CD4-positive, alpha-beta T cell (primary cell): ENCODE data around the gene NR0B2. TPM values are rescaled to one million over a fixed set of nuclear protein-coding genes. Genes with fewer than 3 reads are reported as not detected.

Source experiments
- ATAC-seq: fragments of 200-7000 bp; cut with Tn5 transposase; one replicate; pipeline ENCODE4 v1.10.0; 2022; ENCODE audit warnings: mild to moderate bottlenecking; ENCODE audit not compliant: poor library complexity
- CTCF ChIA-PET: fragments of 350-600 bp; sonication (Branson Sonifier 250); formaldehyde crosslinking; loops from one replicate; lab custom pipeline; 2021; ENCODE audit warnings: antibody characterized with exemption, inconsistent platforms; lab: Charles Lee
- POLR2A ChIA-PET: fragments of 350-600 bp; sonication (Branson Sonifier 250); formaldehyde crosslinking; loops from one replicate; lab custom pipeline; 2021; ENCODE audit warnings: antibody characterized with exemption, inconsistent platforms; lab: Charles Lee
- DNase-seq, 14 experiments: peaks; one replicate each; pipeline ENCODE4 v3.0.0-alpha.2; 2013 to 2020; ENCODE audit warnings: mixed read lengths in 2 of 14
- H3K27ac ChIP-seq, 2 donors: one replicate each; pipeline versions ENCODE4 v1.5.1 to v1.7.0; 2013; ENCODE audit warnings: low read length in 2 of 2, low read depth in 1 of 2, mild to moderate bottlenecking in 1 of 2
- H3K27me3 ChIP-seq, 2 experiments: 1 replicate in 1 of 2; 2 replicates in 1 of 2; pipeline versions ENCODE4 v1.6.1 to v1.7.0; 2013; ENCODE audit warnings: low read length in 2 of 2, control low read depth in 1 of 2, mild to moderate bottlenecking in 1 of 2, moderate library complexity in 1 of 2; ENCODE audit not compliant: insufficient read depth in 2 of 2, control insufficient read depth in 1 of 2
- H3K36me3 ChIP-seq: one replicate; pipeline ENCODE4 v1.6.1; 2013; ENCODE audit warnings: low read length, control low read depth; ENCODE audit not compliant: insufficient read depth
- H3K4me1 ChIP-seq: one replicate; pipeline ENCODE4 v1.6.1; 2013; ENCODE audit warnings: low read length, control low read depth; ENCODE audit not compliant: insufficient read depth
- H3K4me3 ChIP-seq: one replicate; pipeline ENCODE4 v1.5.1; 2013; ENCODE audit warnings: mild to moderate bottlenecking, low read length, moderate library complexity
- H3K9me3 ChIP-seq, 2 experiments: 1 replicate in 1 of 2; 2 replicates in 1 of 2; pipeline versions ENCODE4 v1.6.1 to v1.7.0; 2013; ENCODE audit warnings: low read length in 2 of 2, mild to moderate bottlenecking in 2 of 2, control low read depth in 1 of 2, moderate library complexity in 1 of 2; ENCODE audit not compliant: control insufficient read depth in 1 of 2, insufficient read depth in 1 of 2
- H3K27ac Mint-ChIP-seq: one replicate; pipeline ENCODE4 v1.8.0; 2020; ENCODE audit warnings: mixed read lengths
- H3K27me3 Mint-ChIP-seq: one replicate; pipeline ENCODE4 v1.8.0; 2021; ENCODE audit warnings: mixed read lengths
- H3K36me3 Mint-ChIP-seq: one replicate; pipeline ENCODE4 v1.8.0; 2021; ENCODE audit warnings: low read depth, mixed read lengths
- H3K4me1 Mint-ChIP-seq: one replicate; pipeline ENCODE4 v1.8.0; 2021; ENCODE audit warnings: low read depth, mixed read lengths
- H3K4me3 Mint-ChIP-seq: one replicate; pipeline ENCODE4 v1.8.0; 2020; ENCODE audit warnings: mild to moderate bottlenecking, mixed read lengths
- H3K9me3 Mint-ChIP-seq: one replicate; pipeline ENCODE4 v1.8.0; 2020; ENCODE audit warnings: mixed read lengths
- intact Hi-C, 2 experiments: fragments of 100-400 bp; cut with DNase I in 1 of 2; cut with micrococcal nuclease in 1 of 2; formaldehyde crosslinking; loops; one replicate each; pipeline versions ENCODE4 v1.15.1 to v1.9.0; 2023 to 2025; cut with DNase I, micrococcal nuclease
- total RNA-seq, 174 experiments: library from RNA in 2 of 174; stranded (reverse) in 2 of 174; gene quantifications; one replicate each; pipeline ENCODE4 v1.2.3 and lab custom pipeline; 2021 to 2026
- TF ChIP-seq, protein P1 (sequence below): fragments of 200-600 bp; IDR thresholded peaks from one replicate; pipeline ENCODE4 v1.8.0; 2022; ENCODE audit warnings: antibody characterized with exemption, mild to moderate bottlenecking

Gene NR0B2
- total RNA-seq, 2 experiments from 2014 or later, result not detected

DNA sequence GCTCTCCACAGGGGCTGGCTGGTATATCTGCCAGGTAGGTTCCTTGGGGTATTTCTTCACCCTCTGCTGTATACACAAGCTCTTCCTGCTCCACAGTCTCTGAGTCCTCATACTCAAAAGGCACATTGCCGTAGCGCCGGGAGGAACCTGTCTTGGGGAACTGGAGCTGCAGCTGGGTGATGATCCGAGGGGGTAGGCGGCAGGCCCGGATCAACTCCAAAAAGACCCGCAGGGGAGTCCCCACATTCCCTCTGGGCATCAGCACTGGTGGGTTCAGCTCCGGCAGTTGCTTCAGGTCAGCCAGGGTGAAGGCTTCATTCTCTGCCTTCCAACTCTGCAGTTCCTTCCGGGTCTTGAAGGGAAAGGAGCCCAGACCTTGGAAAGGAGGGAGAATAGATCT lies 16.4 kb downstream of the NR0B2 start:
- Mint-ChIP-seq H3K36me3 (peaks cover 72% of the 10 kb centered on the region), H3K27ac (no peak overlapping the region), H3K4me1 (peaks cover 30% of the 10 kb centered on the region)

DNA sequence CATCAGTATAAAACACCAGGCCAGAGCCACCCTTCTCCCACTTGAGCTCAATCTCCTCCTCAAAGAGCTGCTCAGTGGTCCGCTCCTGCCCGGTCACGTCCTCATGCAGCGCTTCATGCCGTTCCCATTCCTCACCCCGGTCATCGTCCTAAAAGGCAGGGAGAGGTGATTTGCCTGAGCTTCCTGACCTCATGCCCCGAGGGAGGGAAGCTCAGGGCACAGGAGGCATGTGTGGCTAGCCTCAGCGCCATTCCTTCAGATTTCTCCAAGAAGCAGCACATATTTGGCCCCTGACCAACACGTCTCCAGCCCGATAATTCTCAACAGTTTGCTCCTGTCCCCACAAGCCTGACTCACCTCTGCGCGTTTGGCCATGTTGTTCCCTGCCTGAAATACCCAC lies 19.5 kb downstream of the NR0B2 start:
- DNase-seq, result no peak
- H3K27me3 ChIP-seq, result no peaks in the 10 kb centered on the region
- no peaks in the 10 kb centered on the region for H3K9me3 Mint-ChIP-seq
- H3K27ac ChIP-seq, result no peak overlapping the region
- H3K36me3 Mint-ChIP-seq, result peaks cover 84% of the 10 kb centered on the region
- TF ChIP-seq, protein P1, sequence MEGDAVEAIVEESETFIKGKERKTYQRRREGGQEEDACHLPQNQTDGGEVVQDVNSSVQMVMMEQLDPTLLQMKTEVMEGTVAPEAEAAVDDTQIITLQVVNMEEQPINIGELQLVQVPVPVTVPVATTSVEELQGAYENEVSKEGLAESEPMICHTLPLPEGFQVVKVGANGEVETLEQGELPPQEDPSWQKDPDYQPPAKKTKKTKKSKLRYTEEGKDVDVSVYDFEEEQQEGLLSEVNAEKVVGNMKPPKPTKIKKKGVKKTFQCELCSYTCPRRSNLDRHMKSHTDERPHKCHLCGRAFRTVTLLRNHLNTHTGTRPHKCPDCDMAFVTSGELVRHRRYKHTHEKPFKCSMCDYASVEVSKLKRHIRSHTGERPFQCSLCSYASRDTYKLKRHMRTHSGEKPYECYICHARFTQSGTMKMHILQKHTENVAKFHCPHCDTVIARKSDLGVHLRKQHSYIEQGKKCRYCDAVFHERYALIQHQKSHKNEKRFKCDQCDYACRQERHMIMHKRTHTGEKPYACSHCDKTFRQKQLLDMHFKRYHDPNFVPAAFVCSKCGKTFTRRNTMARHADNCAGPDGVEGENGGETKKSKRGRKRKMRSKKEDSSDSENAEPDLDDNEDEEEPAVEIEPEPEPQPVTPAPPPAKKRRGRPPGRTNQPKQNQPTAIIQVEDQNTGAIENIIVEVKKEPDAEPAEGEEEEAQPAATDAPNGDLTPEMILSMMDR, result no peak
- peaks cover 57% of the 10 kb centered on the region for H3K36me3 ChIP-seq
- peaks cover 25% of the 10 kb centered on the region for H3K4me1 ChIP-seq
- no peaks in the 10 kb centered on the region for H3K9me3 ChIP-seq
- H3K27me3 Mint-ChIP-seq, result no peaks in the 10 kb centered on the region
- ChIA-PET CTCF (no interaction called here), POLR2A (no interaction called here)
- intact Hi-C loops, result loop anchor here in 1 of 2 experiments (5.0 kb wide), 1 partner anchor 462 kb away; the partner anchor contains the start of gene DHDDS
- no peak for ATAC-seq
- no peak overlapping the region for H3K27ac Mint-ChIP-seq
- H3K4me3 Mint-ChIP-seq, result peak overlapping the region; percentile 53
- peaks cover 24% of the 10 kb centered on the region for H3K4me1 Mint-ChIP-seq
- H3K4me3 ChIP-seq, result no peak overlapping the region

More for the DNA sequence above, 16.4 kb downstream of the NR0B2 start:
- Histone ChIP-seq H3K27ac (no peak overlapping the region), H3K27me3 (no peaks in the 10 kb centered on the region), H3K4me3 (no peak overlapping the region), H3K4me1 (peaks cover 29% of the 10 kb centered on the region), H3K36me3 (peaks cover 54% of the 10 kb centered on the region), H3K9me3 (no peaks in the 10 kb centered on the region)
- ChIA-PET POLR2A (no interaction called here), CTCF (interaction anchor here (1.9 kb wide), 1 partner anchor 43 kb away, joined by 3 read pairs; no protein-coding TSS in a partner anchor)
- H3K4me3 Mint-ChIP-seq, result no peak overlapping the region
- H3K27me3 Mint-ChIP-seq, result no peaks in the 10 kb centered on the region
- intact Hi-C loops, result no loop called here
- no peaks in the 10 kb centered on the region for H3K9me3 Mint-ChIP-seq
- TF ChIP-seq, protein P1, result no peak
- DNase-seq, result no peak
- ATAC-seq, result no peak

DNA sequence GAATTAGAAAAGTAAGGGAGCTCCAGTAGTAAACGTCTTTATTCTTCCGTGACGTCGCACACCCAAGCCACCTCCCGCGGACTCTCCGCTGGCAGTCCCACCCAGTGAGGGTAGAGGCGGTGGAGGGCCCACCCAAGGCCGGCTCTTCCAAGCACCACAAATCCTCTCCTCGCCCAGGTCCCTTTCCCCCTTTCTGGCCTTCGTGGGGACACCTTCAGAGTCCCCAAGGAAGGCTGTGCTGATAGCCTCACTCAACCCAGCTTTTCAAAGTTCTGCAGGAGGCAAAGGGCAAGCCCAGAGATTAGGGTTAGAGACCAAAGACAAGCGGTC lies 23.3 kb downstream of the NR0B2 start:
- Mint-ChIP-seq H3K27ac (peak overlapping the region; percentile 97), H3K4me1 (peaks cover 35% of the 10 kb centered on the region), H3K36me3 (peaks cover 88% of the 10 kb centered on the region), H3K4me3 (peak overlapping the region; percentile 96), H3K9me3 (no peaks in the 10 kb centered on the region), H3K27me3 (no peaks in the 10 kb centered on the region)
- peaks cover 31% of the 10 kb centered on the region for H3K4me1 ChIP-seq
- no peaks in the 10 kb centered on the region for H3K9me3 ChIP-seq
- peak overlapping the region; percentile 87 to 89 for H3K27ac ChIP-seq
- intact Hi-C loops, result loop anchor here in 1 of 2 experiments (1.0 to 5.0 kb wide), 2 partner anchors 31 to 458 kb away; partner anchors contain the start of genes DHDDS and NUDC
- DNase-seq (no peak), ATAC-seq (peak; percentile 45)
- peaks cover 59% of the 10 kb centered on the region for H3K36me3 ChIP-seq
- ChIA-PET POLR2A (interaction anchor here (0.6 to 3.4 kb wide), 18 partner anchors 9 to 1752 kb away, joined by 3 to 82 read pairs (median 4); partner anchors contain the start of genes GPATCH3, HMGN2, NUDC and PIGV), CTCF (interaction anchor here (0.9 to 1.4 kb wide), 5 partner anchors 9 to 291 kb away, joined by 3 to 5 read pairs (median 3); partner anchors contain the start of gene GPATCH3)
- H3K4me3 ChIP-seq, result peak overlapping the region; percentile 89
- no peaks in the 10 kb centered on the region for H3K27me3 ChIP-seq
- TF ChIP-seq, protein P1, result no peak
